CD4-positive, alpha-beta T cell treated with Interleukin-4 for 4 hours (primary cell): ENCODE results near the gene SGTB.
"Not testable (repeated sequence)": the region's sequence is repeated elsewhere in the genome, so short reads cannot be mapped to it uniquely, and the experiment has no call there.

Source experiments
- DNase-seq: peaks from one replicate; pipeline ENCODE4 v3.0.0-alpha.2; 2020

SGTB gene

GRCh38 chr5:65663804-65664521, 57.9 kb downstream of the SGTB start:
- no peak for DNase-seq

- DNase-seq = no peak
Measured at GRCh38 chr5:65654713-65655112, 67.2 kb downstream of the SGTB start.

GRCh38 chr5:65651144-65651543, 70.8 kb downstream of the SGTB start:
- DNase-seq = no peak

GRCh38 chr5:65647941-65648340, 74.0 kb downstream of the SGTB start:
- DNase-seq = no peak

GRCh38 chr5:65646938-65647337, 75.0 kb downstream of the SGTB start:
- no peak for DNase-seq

GRCh38 chr5:65640240-65640639, 81.7 kb downstream of the SGTB start:
- no peak for DNase-seq

GRCh38 chr5:65630981-65631380, 90.9 kb downstream of the SGTB start:
- DNase-seq = no peak

- DNase-seq = no peak
Measured at GRCh38 chr5:65625743-65626142, 96.2 kb downstream of the SGTB start.

- DNase-seq = peak; percentile 91
Measured at GRCh38 chr5:65624571-65625555, 97.0 kb downstream of the SGTB start, which contains the start of the genes SHLD3 and TRAPPC13. TSS of gene SHLD3 (plus strand) at chr5:65625027. CDS start at chr5:65629588, 4,561 bp downstream. TSS of gene TRAPPC13 (plus strand) at chr5:65625027. CDS start at chr5:65625061, 34 bp downstream.

GRCh38 chr5:65624025-65624570, 97.8 kb downstream of the SGTB start, which contains the start of gene TRIM23:
TSS of gene TRIM23 (minus strand) at chr5:65624333. CDS start at chr5:65624274, 59 bp downstream.
- DNase-seq = peak; percentile 93

GRCh38 chr5:65623482-65623881, 98.4 kb downstream of the SGTB start:
- DNase-seq = no peak

GRCh38 chr5:65621961-65622360, 99.9 kb downstream of the SGTB start:
- DNase-seq = not testable (repeated sequence)

- DNase-seq = no peak
Measured at GRCh38 chr5:65620021-65620420, 101.9 kb downstream of the SGTB start.
